Tibial artery (tissue), 4 donors: Measurements from ENCODE around the gene POLR2I.
"Not testable (repeated sequence)": the region's sequence is repeated elsewhere in the genome, so short reads cannot be mapped to it uniquely, and the experiment has no call there.

Experiments used
- DNase-seq, 2 donors: peaks; one replicate each; pipeline ENCODE4 v3.0.0-alpha.2; 2019
- H3K27ac ChIP-seq, 2 donors: fragments of 200-600 bp; sonication (generic) in 1 of 2; 1 replicate in 1 of 2; 2 replicates in 1 of 2; pipeline ENCODE4 v1.5.1; 2018 to 2019; ENCODE audit warnings: mild to moderate bottlenecking in 1 of 2
- H3K27me3 ChIP-seq, 2 donors: fragments of 200-600 bp; sonication (generic) in 1 of 2; one replicate each; pipeline versions ENCODE4 v1.5.1 to v1.6.0; 2016 to 2019
- H3K36me3 ChIP-seq, 3 donors: fragments of 200-600 bp; sonication (generic) in 2 of 3; one replicate each; pipeline ENCODE4 v1.5.1; 2016 to 2019; ENCODE audit warnings: mild to moderate bottlenecking in 2 of 3
- H3K4me1 ChIP-seq, 4 donors: fragments of 200-600 bp; sonication (generic) in 2 of 4; 1 replicate in 3 of 4; 2 replicates in 1 of 4; pipeline ENCODE4 v1.5.1; 2016 to 2019
- H3K4me3 ChIP-seq, 2 donors: fragments of 200-600 bp; sonication (generic) in 1 of 2; 1 replicate in 1 of 2; 2 replicates in 1 of 2; pipeline ENCODE4 v1.5.1; 2018 to 2019; ENCODE audit warnings: mild to moderate bottlenecking in 2 of 2
- H3K9me3 ChIP-seq, 3 donors: fragments of 200-600 bp; sonication (generic) in 1 of 3; one replicate each; pipeline ENCODE4 v1.5.1; 2016 to 2019
- intact Hi-C: fragments of 100-400 bp; cut with DNase I; formaldehyde crosslinking; loops from one replicate; pipeline ENCODE4 v1.15.0; 2023; ENCODE audit warnings: low total_unique reads
- TF ChIP-seq, protein P1 (sequence below), 2 experiments: fragments of 200-600 bp in 1 of 2; fragments of 450-650 bp in 1 of 2; IDR thresholded peaks; one replicate each; pipeline ENCODE4 v1.5.1; 2017 to 2019; ENCODE audit warnings: antibody characterized with exemption in 2 of 2, mild to moderate bottlenecking in 1 of 2, moderate library complexity in 1 of 2

The POLR2I gene

DNA sequence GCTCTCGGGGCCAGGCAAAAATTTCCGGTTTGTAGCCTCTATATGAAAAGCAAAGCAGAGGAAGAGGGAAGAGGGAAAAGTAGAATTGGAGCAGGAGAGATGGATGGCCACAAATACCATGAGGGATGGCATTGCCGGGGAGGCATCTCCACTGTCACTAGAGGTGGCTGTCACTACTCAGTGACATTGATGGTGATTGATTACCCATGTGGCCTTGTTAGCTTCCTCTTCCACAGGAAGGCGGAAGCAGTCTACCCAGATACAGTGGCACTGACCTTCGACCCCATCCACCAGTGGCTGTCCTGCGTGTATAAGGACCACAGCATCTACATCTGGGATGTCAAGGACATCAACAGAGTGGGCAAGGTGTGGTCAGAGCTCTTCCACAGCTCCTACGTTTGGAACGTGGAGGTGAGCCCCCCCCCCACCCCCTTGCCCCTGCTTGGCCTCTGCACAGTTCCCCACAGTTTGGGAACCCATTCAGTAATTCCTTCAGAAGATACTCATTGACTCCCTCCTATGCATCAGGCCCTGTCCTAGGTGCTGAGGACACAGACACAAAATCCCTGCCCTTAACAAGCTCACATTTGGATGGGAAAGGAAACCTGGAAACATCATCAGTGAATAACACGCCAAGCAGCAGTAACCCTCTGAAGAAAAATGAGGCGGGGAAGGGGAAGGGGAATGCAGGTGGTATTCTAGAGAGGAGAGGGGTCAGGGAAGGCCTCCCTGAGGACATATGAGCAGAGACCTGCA, 41.4 kb downstream of the POLR2I start:
- intact Hi-C loops = no loop called here
- no peak for DNase-seq
- TF ChIP-seq, protein P1, sequence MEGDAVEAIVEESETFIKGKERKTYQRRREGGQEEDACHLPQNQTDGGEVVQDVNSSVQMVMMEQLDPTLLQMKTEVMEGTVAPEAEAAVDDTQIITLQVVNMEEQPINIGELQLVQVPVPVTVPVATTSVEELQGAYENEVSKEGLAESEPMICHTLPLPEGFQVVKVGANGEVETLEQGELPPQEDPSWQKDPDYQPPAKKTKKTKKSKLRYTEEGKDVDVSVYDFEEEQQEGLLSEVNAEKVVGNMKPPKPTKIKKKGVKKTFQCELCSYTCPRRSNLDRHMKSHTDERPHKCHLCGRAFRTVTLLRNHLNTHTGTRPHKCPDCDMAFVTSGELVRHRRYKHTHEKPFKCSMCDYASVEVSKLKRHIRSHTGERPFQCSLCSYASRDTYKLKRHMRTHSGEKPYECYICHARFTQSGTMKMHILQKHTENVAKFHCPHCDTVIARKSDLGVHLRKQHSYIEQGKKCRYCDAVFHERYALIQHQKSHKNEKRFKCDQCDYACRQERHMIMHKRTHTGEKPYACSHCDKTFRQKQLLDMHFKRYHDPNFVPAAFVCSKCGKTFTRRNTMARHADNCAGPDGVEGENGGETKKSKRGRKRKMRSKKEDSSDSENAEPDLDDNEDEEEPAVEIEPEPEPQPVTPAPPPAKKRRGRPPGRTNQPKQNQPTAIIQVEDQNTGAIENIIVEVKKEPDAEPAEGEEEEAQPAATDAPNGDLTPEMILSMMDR (IDR thresholded peaks at IDR 0.05) = no peak

DNA sequence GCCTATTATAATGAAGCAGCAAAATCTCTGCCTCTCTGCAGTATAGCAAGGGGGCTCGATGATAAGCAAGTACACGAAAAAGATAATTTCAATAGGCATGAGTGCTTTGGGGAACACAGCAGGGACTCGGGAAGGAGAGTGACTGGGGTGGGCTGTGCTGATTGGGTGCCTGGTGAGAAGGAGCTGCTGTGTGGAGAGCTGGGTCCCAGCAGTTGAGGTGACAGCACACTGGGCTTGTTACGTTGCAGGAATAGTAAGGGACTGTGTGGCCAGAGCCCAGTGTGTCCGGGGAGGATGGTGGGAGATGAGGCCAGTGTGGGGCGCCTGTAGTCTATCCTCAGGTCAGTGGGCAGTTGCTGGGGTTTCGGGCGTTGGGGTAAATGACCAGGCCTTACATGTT, 42.6 kb downstream of the POLR2I start:
- TF ChIP-seq, protein P1 (IDR thresholded peaks at IDR 0.05) = no peak
- Histone ChIP-seq H3K4me3 (no peak overlapping the region), H3K36me3 (no peaks in the 10 kb centered on the region)

More for the DNA sequence above, 41.4 kb downstream of the POLR2I start:
- Histone ChIP-seq H3K27me3 (no peaks in the 10 kb centered on the region), H3K27ac (no peak overlapping the region), H3K4me3 (no peak overlapping the region), H3K36me3 (no peaks in the 10 kb centered on the region), H3K9me3 (no peaks in the 10 kb centered on the region), H3K4me1 (no peaks in the 10 kb centered on the region)

DNA sequence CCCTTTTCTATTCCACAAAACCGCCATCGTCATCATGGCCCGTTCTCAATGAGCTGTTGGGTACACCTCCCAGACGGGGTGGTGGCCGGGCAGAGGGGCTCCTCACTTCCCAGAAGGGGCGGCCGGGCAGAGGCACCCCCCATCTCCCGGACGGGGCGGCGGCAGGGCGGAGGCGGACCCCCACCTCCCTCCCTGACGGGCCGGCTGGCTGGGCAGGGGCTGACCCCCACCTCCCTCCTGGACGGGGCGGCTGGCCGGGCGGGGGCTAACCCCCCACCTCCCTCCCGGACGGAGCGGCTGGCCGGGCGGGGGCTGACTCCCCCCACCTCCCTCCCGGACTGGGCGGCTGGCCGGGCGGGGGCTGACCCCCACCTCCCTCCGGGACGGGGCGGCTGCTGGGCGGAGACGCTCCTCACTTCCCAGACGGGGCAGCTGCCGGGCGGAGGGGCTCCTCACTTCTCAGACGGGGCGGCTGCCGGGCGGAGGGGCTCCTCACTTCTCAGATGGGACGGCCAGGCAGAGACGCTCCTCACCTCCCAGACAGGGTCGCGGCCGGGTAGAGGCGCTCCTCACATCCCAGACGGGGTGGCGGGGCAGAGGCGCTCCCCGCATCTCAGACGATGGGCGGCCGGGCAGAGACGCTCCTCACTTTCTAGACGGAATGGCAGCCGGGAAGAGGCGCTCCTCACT, 45.7 kb downstream of the POLR2I start:
- intact Hi-C loops, DNase-seq, H3K27ac ChIP-seq, H3K36me3 ChIP-seq, H3K9me3 ChIP-seq, H3K4me1 ChIP-seq, H3K27me3 ChIP-seq, H3K4me3 ChIP-seq: not testable (repeated sequence)

More for the DNA sequence above, 42.6 kb downstream of the POLR2I start:
- Histone ChIP-seq H3K27me3 (no peaks in the 10 kb centered on the region), H3K9me3 (no peaks in the 10 kb centered on the region), H3K4me1 (no peaks in the 10 kb centered on the region), H3K27ac (no peak overlapping the region)
- intact Hi-C loops = no loop called here
- no peak for DNase-seq

DNA sequence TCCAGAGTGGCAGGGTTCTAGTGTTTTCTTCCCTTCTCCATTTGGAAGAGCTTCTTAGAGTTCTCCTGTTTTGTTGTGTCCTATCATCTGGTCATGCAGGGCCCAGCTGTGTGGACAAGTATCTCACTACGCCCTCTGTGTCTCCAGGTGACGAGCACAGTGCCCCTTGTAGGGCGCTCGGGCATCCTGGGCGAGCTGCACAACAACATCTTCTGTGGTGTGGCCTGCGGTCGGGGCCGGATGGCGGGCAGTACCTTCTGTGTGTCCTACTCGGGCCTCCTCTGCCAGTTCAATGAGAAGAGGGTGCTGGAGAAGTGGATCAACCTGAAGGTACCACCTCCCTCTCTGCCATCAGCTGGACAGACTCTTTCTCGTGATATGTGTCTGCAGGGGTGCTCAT, 47.0 kb downstream of the POLR2I start:
- Histone ChIP-seq H3K4me1 (no peaks in the 10 kb centered on the region), H3K27ac (no peak overlapping the region), H3K4me3 (no peak overlapping the region), H3K36me3 (no peaks in the 10 kb centered on the region), H3K27me3 (no peaks in the 10 kb centered on the region), H3K9me3 (no peaks in the 10 kb centered on the region)
- intact Hi-C loops = no loop called here
- DNase-seq = no peak
- TF ChIP-seq, protein P1 (IDR thresholded peaks at IDR 0.05) = no peak

DNA sequence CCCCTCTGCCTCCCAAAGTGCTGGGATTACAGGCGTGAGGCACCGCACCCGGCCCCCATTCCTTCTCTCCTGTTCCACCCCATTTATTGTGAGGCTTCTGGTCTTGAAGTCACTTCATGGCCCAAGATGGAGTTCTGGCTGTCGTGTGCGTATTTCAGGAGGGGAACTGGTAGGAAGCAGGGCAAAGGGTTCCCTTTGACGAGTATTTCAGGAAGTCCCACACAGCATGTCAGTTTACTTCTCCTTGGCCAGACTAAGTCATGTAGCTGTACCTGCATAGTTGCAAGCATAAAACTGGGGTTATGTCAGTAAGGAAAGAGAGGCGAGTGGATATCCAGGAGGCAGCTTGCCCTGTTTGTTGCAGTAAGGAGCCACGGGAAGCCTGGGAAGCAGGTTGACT, 49.8 kb downstream of the POLR2I start:
- no peak for DNase-seq
- Histone ChIP-seq H3K9me3 (no peaks in the 10 kb centered on the region), H3K4me3 (no peak overlapping the region), H3K36me3 (no peaks in the 10 kb centered on the region), H3K27ac (no peak overlapping the region), H3K27me3 (no peaks in the 10 kb centered on the region), H3K4me1 (no peaks in the 10 kb centered on the region)
- intact Hi-C loops = no loop called here
- TF ChIP-seq, protein P1 (IDR thresholded peaks at IDR 0.05) = no peak
